Mucosa of gallbladder (tissue), 1 donor: Measurements from ENCODE around the gene CABP7. TPM values are rescaled to one million over a fixed set of nuclear protein-coding genes. Genes with fewer than 3 reads are reported as not detected.

Experiments
- DNase-seq: peaks from one replicate; pipeline ENCODE4 v3.0.0-alpha.2; 2020; ENCODE audit warnings: low spot score
- total RNA-seq: library from RNA; stranded (reverse); gene quantifications from one replicate; pipeline ENCODE4 v1.2.1, GENCODE V29; 2021
- donor health status: DM: no; HTN: no; CAD: no.

Gene CABP7
- not detected for total RNA-seq

DNA sequence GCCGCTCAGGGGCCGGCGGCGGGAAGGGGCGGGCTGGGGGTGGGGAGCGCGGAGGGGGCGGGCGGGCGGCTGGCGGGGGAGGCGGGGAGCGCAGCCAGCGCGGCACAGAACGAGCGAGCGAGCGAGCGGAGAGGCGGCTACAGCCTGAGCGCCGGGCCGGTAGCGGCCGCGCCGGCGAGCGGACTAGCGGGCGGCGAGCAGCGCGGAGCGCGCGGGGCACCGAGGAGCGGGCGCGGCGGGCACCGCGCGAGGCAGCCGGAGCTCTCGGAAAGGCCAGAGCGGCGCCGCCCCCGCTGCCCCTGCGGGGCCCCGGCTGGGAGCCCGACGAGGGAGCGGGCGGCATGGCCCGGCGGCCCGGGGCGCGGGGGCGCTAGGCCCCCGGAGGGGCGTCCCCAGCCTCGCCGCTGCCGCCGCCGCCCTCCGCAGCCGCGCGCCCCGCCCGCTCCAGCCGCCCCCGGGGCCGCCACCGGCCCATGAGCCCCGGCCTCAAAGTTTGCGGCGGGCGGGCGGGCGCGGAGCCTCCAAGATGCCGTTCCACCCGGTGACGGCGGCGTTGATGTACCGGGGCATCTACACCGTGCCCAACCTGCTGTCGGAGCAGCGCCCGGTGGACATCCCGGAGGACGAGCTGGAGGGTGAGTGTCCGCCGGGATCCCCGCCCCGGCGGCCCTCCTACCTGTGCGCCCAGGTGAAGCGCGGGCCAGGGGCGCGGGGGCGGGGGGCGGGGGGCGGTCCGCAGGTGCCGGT is at the start of gene CABP7:
CABP7 (plus strand) TSS at position 105 of the 747 bp plus-strand sequence; CDS start at position 527, 422 bp downstream.
- DNase-seq, result no peak

DNA sequence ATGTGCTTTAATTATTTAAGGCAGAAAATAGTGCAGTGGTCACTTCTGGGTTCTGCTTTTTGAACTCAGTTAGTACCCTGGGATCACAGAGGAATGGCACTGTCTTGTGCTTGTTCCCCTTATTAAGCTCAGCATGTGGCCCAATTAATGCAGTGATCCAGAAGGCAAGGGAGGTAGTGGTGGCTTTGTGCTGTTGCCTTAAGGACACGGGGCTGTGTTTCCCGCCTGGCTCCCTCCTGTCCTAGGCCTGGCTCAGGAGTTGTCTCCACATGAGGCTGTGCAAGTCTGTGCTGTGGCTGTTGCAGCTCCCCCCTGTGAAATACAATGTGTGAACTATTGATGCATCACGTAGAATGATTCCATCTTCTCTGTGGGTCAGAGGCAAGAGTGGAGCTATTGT is 49.2 kb upstream of the CABP7 start:
- DNase-seq, result no peak

DNA sequence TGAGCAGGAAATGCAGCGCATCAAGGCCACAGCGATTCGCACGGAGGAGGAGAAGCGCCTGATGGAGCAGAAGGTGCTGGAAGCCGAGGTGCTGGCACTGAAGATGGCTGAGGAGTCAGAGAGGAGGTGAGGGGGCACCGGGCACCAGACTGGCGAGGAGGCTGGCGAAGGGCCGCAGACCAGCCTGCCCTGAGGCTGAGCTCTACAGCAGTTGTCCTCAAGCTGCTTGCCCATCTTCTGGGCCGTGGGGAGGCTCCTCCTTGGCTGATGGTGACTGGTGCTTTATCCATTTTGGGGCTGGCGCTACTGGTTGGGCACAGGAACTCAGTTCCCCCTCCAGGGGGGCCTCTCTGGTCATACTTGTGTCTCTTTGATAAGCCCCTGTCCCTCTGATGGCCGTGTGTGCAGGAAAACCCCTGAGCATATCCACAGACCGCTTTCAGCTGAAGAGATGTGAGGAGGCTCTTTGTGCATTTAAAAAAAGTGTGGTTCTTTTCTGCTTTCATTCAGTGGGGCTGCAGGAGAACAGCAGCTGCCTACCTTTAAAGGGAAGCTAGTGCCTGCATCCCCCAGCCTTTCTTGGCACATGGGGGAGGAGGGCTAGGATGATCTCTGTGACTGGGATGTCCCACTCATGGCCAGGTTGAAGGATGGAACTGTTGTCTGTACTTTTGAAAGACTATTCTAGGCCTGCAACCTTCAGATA is 46.3 kb upstream of the CABP7 start:
- no peak for DNase-seq

DNA sequence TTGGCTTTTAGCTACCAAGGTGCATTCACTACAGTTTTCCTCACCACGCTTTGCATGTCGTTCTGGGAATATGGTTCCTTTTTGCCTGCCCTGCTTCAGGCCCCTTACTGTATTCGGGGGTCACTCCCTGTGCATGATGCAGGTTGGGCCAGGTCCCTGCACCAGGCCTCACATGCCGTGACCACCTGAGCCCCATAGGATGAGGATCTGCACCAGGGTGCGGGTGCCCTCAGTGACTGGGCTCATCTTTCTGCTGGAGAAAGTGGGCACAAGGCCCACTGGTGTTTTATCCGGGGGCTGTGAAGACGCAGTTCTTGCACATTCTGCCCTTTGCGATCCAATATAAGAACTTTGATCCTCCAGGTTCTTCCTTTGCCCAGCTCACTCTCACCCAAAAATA is 45.7 kb upstream of the CABP7 start:
- no peak for DNase-seq

DNA sequence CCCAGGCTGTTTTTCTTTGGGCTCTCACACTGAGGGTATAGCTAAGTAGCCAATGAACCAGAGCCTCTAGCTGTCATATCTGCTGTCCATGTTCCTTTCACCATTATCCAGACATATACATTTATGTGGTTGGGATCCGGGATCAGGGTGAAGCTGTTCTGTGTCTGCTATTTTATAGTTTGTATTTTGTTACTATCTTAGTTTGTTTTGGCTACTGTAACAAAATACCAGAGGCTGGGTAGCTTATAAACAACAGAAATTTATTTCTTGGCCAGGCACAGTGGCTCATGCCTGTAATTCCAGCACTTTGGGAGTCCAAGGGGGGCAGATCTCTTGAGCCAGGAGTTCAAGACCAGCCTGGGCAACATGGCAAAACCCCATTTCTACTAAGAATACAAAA is 40.5 kb upstream of the CABP7 start:
- DNase-seq, result no peak

DNA sequence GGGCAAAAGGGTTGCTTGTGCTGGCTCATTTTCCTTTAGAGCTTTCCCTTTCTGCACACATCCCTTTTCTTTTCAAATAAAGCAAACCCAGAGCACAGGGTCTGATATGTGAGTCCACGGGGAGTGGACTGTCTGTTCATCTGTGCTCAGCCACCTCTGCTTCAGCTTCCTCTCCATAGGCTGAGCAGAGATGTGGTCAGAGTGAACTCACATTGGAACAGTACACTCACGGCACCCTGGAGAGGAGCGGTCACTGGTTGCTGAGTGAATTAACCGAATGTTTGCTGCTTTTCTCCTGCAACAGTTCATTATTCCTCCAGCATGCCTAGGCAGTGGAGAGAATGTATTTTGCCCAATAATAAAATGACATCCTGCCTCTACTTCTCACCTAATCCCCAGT is 36.3 kb upstream of the CABP7 start:
- no peak for DNase-seq

DNA sequence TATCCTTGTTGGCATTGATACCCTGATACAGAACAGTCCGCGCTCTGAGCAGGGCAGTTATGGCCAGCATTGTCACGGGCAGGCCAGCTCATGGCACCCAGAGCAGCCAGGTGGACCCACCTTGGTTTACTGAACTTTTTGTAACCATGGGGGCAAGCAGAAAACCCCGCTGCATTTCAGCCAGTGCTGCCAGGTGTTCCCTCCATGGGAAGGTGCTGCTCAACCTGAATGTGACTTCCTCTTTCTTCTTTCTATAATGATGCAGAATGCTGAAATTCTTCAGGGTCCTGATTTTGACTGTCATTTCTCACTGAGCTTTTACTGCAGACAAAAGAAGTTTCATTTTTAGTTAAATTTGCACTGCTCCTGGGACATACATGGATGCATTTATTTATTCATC is 35.6 kb upstream of the CABP7 start:
- no peak for DNase-seq

DNA sequence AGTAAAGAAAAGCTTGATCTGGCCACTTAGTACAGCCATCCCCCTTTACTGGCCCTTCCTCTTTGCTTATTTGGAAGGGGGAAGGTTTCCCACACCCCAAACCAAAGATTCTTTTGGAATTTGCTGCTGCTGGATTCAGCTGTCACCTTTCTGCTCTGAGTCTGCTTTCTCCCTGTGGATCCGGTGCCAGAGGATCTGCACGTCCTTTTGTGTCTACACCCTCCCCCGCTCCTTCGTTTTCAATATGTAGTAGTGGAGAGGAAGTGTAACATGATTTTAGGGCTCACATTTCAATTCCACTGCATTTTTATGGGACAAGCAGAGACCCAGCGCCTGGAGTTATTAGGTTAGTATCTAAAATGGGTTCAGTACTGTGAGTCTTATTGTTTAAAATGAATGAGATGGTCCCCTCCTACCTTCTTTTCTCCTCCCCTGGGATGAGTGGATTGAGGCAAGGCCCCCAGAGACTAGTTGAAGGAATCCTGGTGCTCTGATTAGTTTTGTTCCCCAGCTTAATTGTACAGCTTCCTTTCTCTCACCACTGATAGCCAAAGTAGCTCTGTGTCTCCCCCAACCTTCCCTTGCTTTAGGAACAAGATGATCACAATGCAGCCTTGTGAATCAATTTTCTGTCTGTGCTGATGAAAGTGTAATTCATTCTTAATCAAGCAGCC is 30.5 kb upstream of the CABP7 start:
- DNase-seq, result no peak

DNA sequence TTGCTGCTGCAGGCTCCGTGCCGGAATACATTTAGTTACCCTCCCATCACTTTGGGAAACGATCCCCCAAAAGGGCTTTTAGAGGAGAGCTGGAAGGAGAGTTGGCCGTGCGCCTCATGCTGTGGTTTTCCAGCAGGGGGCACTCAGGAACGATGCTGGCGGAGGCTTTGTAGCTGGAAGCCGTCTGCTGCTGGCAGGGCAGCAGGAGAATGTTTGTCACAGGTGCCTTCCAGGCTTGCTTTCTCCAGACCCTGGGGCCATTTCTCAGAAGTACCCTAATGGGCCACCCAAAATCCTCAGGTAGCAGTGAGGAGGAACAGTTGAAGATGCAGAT is 30.0 kb upstream of the CABP7 start:
- peak; percentile 49 for DNase-seq

DNA sequence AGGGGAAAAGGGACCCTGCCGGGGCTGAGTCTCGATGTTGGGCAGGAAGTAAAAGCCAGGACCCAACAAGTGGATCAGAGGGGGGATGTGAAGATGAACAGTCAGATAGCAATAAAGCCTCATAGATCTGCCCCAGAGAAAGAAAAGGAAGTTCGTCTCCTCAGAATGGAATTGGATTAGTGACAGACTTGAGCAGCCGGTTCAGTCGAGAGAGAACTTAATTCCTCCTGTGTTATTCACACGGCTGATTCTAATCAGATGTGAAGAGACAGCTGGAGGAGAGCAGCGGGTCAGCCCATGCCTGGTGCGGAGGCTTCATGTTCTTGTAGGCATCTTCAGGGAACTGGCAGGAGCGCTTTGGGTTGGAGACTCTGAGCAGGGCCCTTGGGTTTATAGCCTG is 29.3 kb upstream of the CABP7 start:
- DNase-seq, result no peak

DNA sequence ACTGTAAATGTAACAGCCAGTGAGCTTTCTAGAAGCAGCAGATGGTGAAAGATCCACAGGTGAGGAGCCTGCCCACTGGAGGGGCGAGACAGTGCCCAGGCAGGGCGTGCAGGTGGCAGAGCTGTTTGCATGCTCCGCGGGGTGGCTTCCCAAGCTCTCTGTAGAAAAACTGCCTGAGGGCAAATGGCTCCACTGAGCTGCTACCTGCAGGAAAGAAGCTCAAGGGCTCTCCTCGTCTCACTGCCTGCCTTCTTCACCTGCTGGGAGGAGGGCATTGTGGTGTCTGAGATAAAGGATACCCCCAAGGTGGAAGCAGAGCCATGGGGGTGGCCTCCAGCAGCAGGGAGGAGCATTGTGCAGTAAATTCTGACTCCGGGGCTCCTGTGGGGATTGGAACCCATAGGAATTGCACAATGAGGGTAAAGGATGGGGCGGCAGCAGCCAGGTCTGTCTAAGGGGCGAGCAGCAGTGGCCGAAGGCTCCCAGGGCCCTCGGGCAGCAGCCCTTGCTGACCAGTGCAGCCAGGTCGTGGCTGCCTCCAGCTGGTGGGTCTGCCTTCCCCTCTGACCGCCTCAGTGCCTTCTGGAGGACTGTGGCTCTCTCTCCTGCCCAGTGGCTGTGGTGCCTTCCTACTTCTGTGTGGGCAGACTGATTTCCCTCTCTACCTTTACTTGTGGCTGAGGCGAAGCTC is 28.0 kb upstream of the CABP7 start:
- no peak for DNase-seq

DNA sequence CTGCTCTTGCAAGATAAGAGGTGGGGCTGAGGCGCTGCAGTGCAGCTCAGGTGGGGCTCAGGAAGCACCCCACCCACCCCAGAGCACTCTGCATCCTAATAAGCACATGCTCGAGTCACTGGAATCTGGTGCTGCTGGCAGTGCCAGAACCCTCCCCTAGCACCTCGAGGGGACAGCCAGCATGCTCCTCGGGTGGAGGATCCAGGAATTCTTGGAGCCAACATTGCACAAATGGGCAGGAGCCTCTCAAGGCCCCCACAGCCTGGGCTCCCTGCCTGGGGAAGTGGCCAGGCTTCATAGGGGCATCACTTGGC is 27.5 kb upstream of the CABP7 start:
- DNase-seq, result no peak

DNA sequence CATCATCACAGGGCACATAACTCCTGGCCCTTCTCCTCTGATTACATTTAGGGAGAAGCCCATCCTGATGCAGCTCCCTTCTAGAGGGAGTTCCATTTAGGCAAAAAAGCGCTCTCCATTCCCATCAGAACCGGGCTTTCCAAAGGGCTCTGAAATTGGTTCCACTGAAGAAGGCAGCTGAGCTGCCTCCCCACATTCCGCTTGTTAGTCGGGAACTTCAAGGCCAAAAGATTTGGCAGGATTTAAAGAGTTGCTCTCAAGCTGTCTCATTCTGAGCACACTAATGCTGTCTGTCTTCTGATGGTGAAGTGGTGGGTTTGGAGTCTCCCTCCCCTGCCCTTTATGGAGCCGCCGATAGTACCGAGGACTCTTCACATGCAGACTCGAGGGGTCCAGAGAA is 26.6 kb upstream of the CABP7 start:
- DNase-seq, result no peak

DNA sequence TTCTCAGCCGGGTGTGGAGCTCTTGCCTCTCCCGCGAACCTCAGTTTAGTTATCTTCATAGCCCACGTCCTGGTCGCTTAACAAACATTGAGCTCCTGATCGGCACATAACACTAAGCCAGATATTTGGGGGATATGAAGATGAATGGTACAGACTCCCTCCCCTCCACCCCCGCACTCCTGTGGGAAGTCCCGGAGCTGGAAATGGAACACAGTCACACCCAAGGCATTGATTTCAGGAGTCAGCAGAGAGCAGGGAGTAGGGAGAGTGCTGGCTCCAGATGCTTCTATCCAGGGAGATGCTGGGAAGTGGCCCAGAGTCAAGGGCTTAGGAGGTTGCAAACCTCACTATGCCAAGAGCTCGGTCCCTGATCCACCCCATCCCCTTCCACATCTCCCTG is 26.1 kb upstream of the CABP7 start:
- no peak for DNase-seq

DNA sequence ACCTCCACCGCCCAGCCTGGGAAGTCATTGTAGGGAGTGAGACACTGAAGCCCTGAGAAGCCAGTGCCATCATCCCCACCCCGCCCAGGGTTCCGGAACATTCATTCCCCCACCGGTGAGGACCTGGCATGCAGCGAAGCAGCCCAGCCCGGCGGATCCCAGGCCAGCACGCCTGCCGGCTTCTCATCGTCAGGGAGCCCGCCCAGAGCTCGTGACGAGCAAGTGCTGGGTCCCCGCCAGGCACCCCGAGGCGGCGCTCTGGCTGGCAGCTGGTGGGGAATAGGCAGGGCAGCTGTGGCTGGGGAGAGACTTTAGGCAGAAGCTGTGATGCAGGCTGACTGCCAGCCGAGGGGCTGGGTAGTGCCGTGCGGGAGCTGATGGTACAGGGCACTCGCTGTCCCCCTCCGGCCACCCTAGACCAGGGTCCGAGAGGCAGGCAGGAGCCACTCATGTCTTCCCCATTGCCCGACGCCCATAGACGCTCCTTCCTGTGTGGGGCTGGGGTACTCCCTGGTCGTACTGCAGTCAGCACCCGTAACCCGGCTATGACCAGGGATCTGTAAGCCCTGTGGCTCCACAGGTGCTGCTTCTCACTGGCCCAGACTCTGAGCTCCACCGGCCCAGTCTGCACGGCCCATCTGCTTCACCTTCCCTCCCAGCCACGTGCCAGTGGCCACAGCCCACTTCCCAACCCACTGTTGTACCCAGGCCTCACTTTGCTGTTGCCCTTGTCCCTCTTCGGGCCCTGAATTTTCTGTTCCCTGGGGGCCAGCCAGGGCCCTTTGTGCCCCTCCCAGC is 24.5 kb upstream of the CABP7 start:
- peak; percentile 19 for DNase-seq

DNA sequence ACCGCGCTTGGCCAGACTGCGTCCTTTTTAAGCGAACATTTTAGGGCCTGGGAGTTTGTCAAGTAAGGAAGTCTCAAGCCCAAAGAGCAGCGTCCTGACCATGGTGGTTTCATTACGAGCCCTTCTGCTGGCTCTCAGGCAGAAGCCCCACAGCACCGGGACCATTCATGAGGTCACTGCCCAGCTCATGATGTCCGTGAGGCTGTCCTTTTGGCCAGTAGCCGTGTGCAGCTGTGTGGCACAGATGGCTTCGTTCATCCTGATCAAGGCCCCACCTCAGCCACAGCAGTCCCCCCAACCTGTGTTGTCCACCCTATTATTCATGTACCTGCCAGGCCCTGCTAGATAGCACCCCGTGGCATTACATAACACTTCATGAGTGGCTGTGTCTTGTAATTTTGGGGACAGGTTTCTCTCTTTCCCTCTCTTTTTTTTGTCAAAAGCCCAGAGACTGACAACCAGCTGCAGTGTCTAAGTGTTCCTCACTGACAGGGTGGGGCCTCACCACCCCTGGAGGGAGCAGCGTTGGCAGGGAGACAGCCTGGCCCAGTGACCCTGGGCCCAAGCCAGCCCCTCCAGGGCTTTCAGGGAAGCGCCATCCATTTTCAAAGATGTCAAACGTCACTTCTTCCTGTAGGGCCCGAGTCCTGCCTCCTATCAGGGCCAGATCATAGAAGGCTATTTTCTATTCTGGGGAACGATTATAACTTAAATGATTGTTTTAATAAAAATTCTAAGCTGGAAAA is 21.8 kb upstream of the CABP7 start:
- DNase-seq, result no peak

DNA sequence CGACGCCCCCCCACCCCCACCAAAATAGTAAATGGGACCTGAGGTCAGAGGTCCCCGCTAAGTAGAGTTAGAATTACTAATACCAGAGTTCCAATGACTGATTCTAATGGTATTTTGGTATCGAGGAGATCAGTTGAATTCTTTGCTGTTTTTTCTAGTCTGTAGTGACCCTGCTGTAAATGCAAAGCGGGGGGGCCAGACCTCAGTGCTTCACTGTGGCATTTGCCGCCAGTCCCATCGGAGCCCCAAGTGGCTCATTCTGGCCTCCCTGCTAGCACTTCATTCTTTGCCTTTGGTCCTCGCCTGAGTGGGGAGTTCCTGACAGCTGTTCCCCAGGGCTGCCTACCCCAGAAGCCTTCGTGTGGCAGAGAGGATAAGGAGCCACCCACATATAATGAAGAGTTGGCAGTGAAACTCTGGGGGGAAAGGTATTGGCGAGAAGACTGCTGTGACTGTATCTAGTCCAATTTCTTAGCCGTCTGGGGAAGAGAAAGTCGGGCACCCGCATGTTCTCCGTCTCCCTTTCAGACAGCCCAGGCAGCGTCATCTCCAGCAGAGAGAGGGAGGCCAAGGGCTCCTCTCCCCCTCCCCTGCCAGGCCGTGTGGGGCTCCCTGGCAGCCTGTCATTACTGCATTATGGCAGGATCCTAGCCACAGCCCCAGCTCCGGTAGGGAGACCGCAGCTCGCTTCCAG is 19.4 kb upstream of the CABP7 start:
- DNase-seq, result no peak

DNA sequence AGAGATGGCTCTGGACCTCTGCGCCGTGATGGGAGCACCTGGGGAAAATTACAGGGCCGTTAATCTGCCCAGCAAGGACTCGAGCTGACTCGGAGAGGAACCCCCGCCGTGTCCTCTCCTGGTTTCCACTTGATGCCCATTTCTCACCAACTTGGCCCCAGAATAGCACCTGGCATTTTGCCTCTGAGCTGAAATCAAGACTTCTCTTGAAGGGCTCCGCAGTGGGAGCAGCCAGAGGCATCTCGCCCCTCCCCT is 19.0 kb upstream of the CABP7 start:
- DNase-seq, result no peak

DNA sequence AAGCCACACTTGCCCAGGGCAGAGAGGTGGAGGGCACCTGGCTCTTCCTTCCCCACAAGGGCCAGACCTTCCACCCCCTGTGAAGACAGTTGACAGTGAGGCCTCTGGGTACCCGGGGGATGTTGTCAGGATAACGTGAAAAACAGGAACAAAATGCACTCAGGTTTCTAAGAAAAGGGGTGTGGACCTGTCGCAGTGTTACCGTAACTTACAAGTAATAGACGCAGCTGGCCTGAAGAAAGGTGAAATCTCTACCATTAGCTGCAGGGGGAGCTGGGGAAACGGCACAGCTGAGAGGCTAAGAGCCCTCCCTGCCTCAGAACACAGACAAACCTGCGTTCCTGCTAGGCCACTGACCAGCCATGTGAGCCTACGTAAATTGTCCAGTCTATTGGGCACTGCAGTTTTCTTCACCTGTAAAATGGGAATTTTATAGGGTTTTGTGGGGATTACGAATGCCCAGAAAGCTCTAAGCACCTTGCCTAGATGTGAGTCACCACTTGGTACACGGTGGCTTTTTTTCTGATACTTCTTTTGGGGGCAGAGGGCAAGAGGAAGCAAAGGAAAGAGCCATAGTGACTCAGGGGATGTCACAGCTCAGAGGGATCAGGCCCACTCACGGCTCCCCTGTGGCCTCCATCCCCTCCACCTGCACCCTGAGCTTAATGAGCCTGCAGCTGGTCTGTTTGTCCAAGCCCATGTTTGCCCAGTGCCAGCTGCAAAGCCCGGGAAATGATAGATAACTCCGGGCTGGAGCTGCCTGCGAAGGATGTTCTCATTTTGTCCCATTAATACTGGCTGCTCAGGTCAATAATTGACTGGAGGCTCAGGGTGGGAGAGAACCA is 18.4 kb upstream of the CABP7 start:
- DNase-seq, result no peak
